PC-9 (cell line): ENCODE results near the gene SEC22A.

Source experiments
- CTCF ChIP-seq: fragments of 200-600 bp; sonication (generic); conservative IDR thresholded peaks from 2 replicates; pipeline ENCODE4 v1.6.1; 2017; ENCODE audit warnings: mixed run types, antibody characterized with exemption, mild to moderate bottlenecking, moderate library complexity
- EZH2 ChIP-seq: fragments of 200-600 bp; sonication (generic); IDR thresholded peaks from 2 replicates; pipeline ENCODE4 v1.8.0; 2017; ENCODE audit warnings: antibody characterized with exemption, low read depth

GRCh38 chr3:123278446-123278845 lies 76.7 kb downstream of the SEC22A start:
- TF ChIP-seq CTCF (no peak), EZH2 (no peak)
